RWPE1 (cell line): ENCODE results near the gene STK32C.

Experiments
- CTCF ChIA-PET: fragments of 350-600 bp; sonication (Branson Sonifier 250); formaldehyde crosslinking; extraction: SDS; loops from one replicate; lab custom pipeline; 2021; lab: Yijun Ruan, JAX
- POLR2A ChIA-PET: fragments of 400-600 bp; formaldehyde crosslinking; extraction: SDS; loops from one replicate; lab custom pipeline; 2020; ENCODE audit warnings: antibody characterized with exemption; ENCODE audit not compliant: low non-redundant PET; lab: Yijun Ruan, JAX
- DNase-seq: peaks from one replicate; pipeline ENCODE4 v3.0.0; 2012; ENCODE audit warnings: low spot score
- H3K27ac ChIP-seq: fragments of 450-650 bp; 2 replicates; pipeline ENCODE4 v1.5.1; 2017
- TF ChIP-seq, protein P1 (sequence below): fragments of 450-650 bp; conservative IDR thresholded peaks from 2 replicates; pipeline ENCODE4 v1.5.1; 2017; ENCODE audit warnings: low read depth, mild to moderate bottlenecking

The STK32C gene

GRCh38 chr10:132294561-132295318, 13.0 kb downstream of the STK32C start:
- POLR2A ChIA-PET: no interaction called here
- TF ChIP-seq, protein P1, sequence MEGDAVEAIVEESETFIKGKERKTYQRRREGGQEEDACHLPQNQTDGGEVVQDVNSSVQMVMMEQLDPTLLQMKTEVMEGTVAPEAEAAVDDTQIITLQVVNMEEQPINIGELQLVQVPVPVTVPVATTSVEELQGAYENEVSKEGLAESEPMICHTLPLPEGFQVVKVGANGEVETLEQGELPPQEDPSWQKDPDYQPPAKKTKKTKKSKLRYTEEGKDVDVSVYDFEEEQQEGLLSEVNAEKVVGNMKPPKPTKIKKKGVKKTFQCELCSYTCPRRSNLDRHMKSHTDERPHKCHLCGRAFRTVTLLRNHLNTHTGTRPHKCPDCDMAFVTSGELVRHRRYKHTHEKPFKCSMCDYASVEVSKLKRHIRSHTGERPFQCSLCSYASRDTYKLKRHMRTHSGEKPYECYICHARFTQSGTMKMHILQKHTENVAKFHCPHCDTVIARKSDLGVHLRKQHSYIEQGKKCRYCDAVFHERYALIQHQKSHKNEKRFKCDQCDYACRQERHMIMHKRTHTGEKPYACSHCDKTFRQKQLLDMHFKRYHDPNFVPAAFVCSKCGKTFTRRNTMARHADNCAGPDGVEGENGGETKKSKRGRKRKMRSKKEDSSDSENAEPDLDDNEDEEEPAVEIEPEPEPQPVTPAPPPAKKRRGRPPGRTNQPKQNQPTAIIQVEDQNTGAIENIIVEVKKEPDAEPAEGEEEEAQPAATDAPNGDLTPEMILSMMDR: no peak
- CTCF ChIA-PET: interaction anchor here (0.7 kb wide), 1 partner anchor 29 kb away, joined by 3 read pairs; no protein-coding TSS in a partner anchor
- peak; percentile 14 for DNase-seq
- H3K27ac ChIP-seq: no peak overlapping the region

DNA sequence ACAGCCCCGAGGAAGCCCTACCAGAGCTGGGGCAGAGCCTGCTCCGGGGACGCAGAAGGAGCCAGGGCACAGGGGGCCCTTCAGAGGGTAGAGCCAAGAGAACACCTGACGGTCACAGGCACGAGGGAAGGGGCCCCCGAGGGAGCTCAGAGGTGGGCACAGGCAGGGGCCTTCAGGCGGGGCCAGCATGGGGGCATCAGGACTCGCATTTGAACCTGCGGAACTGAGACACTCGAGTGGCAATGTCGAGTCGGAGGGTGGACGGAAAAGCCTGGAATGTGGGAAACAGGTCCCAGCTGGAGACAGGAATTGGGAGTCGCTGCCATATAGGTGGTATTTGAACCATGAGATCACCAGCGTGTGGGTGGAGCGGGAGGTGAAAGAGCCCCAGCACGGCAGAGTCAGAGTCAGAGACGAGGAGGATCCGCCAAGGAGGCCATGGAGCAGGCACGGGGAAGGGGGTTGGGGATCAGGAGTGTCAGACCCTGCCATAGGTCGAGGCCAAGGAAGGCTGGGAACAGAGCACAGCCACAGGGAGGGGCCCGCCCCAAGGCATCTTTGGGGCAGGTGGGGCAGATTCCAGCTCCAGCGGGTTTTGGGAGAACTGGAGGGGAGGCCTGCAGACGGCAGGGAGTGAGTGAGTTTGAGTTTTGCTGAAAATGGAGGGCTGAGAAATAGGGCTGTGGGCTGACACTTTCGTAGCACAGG, 13.8 kb downstream of the STK32C start:
- ChIA-PET CTCF (interaction anchor here (0.7 kb wide), 1 partner anchor 29 kb away, joined by 3 read pairs; no protein-coding TSS in a partner anchor), POLR2A (no interaction called here)
- TF ChIP-seq, protein P1: no peak
- DNase-seq: no peak
- no peak overlapping the region for H3K27ac ChIP-seq

GRCh38 chr10:132293201-132293812, 14.4 kb downstream of the STK32C start:
- POLR2A ChIA-PET: no interaction called here
- CTCF ChIA-PET: no interaction called here
- TF ChIP-seq, protein P1: no peak
- DNase-seq: no peak
- no peak overlapping the region for H3K27ac ChIP-seq

GRCh38 chr10:132292287-132293200, 15.2 kb downstream of the STK32C start:
- TF ChIP-seq, protein P1: no peak
- H3K27ac ChIP-seq: no peak overlapping the region
- CTCF ChIA-PET: no interaction called here
- POLR2A ChIA-PET: no interaction called here
- no peak for DNase-seq

GRCh38 chr10:132291826-132292225, 15.9 kb downstream of the STK32C start:
- ChIA-PET CTCF (no interaction called here), POLR2A (no interaction called here)
- no peak for DNase-seq
- TF ChIP-seq, protein P1: no peak
- H3K27ac ChIP-seq: no peak overlapping the region
